Measurements from ENCODE around the gene UBASH3A. TPM values are rescaled to one million over a fixed set of nuclear protein-coding genes. Genes with fewer than 3 reads are reported as not detected.

UBASH3A gene
- total RNA-seq, 1 donor from 2014 or later: not detected

DNA sequence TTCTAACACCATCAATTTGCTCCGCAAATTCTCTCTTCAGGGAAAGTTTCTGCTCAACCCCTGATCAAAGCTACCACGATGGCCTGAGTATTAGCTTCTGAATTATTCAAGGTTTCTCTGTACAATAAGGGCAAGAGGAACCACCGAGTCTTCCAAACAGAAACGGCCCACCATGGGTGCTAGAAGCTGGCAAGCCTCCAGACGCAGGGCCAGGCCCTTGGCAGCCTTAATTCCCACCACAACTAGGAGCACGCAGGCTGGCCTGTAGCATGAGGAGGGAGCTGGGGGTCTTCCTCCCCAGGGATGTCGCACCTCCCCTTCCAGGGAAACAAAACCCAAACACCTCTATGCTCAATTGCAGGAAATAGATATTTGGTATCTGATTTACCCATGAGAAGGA lies 81.3 kb downstream of the UBASH3A start:
- TF ChIP-seq EZH2 (IDR thresholded peaks at IDR 0.05) (no peak), EZH2phosphoT487 (IDR thresholded peaks at IDR 0.05) (no peak)
- TF ChIP-seq, protein P1, sequence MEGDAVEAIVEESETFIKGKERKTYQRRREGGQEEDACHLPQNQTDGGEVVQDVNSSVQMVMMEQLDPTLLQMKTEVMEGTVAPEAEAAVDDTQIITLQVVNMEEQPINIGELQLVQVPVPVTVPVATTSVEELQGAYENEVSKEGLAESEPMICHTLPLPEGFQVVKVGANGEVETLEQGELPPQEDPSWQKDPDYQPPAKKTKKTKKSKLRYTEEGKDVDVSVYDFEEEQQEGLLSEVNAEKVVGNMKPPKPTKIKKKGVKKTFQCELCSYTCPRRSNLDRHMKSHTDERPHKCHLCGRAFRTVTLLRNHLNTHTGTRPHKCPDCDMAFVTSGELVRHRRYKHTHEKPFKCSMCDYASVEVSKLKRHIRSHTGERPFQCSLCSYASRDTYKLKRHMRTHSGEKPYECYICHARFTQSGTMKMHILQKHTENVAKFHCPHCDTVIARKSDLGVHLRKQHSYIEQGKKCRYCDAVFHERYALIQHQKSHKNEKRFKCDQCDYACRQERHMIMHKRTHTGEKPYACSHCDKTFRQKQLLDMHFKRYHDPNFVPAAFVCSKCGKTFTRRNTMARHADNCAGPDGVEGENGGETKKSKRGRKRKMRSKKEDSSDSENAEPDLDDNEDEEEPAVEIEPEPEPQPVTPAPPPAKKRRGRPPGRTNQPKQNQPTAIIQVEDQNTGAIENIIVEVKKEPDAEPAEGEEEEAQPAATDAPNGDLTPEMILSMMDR (IDR thresholded peaks at IDR 0.05): no peak
- no peak overlapping the region for H3K4me3 Mint-ChIP-seq

DNA sequence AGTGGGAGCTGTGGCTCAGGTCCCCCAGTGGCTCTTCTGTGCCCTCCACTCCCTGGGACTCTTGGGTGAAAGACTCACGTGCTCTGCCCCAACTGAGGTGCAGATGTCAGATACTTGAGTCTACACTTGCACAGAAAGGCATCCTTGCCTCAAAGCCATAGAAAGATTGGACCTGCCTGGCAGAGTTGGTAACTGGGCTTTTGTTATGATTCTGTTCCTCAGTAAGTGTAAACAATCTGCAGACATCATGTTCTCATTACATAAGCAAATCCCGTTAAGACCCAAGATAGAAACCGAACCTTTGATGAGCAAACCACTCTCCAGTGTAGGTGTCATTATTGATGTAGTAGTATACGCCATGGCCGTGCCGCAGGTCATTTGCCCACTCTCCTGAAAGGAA lies 82.4 kb downstream of the UBASH3A start:
- H3K4me3 Mint-ChIP-seq: no peak overlapping the region
- peaks cover 3% of the 10 kb centered on the region for H3K4me1 Mint-ChIP-seq
- H3K27ac Mint-ChIP-seq: no peak overlapping the region
- Histone ChIP-seq H3K79me2 (ENCODE audit: low read depth) (no peaks in the 10 kb centered on the region), H3K4me3 (no peak overlapping the region), H3K9ac (no peak overlapping the region), H2AFZ (replicated peaks) (no peak overlapping the region), H3K4me2 (no peak overlapping the region), H3K27me3 (no peaks in the 10 kb centered on the region), H3K9me3 (ENCODE audit: low read depth) (no peaks in the 10 kb centered on the region), H3K36me3 (no peaks in the 10 kb centered on the region), H3F3A (ENCODE audit: low read depth) (no peaks in the 10 kb centered on the region), H3K27ac (no peak overlapping the region), H4K20me1 (ENCODE audit: low read depth) (no peaks in the 10 kb centered on the region), H3K4me1 (no peaks in the 10 kb centered on the region)
- TF ChIP-seq, protein P1 (IDR thresholded peaks at IDR 0.05): no peak
- TF ChIP-seq EZH2phosphoT487 (IDR thresholded peaks at IDR 0.05): no peak
- DNase-seq (ENCODE audit: low spot score): no peak
- peaks cover 3% of the 10 kb centered on the region for H3K27me3 Mint-ChIP-seq (ENCODE audit: insufficient read depth, low read depth)
- H3K36me3 Mint-ChIP-seq: no peaks in the 10 kb centered on the region
- H3K9me3 Mint-ChIP-seq: no peaks in the 10 kb centered on the region

More for the DNA sequence above, 81.3 kb downstream of the UBASH3A start:
- Histone ChIP-seq H3K9me3 (ENCODE audit: low read depth) (no peaks in the 10 kb centered on the region), H3K4me1 (no peaks in the 10 kb centered on the region), H3K27me3 (no peaks in the 10 kb centered on the region), H3F3A (ENCODE audit: low read depth) (no peaks in the 10 kb centered on the region), H3K27ac (no peak overlapping the region), H3K4me3 (no peak overlapping the region), H4K20me1 (ENCODE audit: low read depth) (no peaks in the 10 kb centered on the region), H3K36me3 (no peaks in the 10 kb centered on the region), H3K4me2 (no peak overlapping the region), H3K9ac (no peak overlapping the region), H3K79me2 (ENCODE audit: low read depth) (no peaks in the 10 kb centered on the region), H2AFZ (replicated peaks) (no peak overlapping the region)
- no peaks in the 10 kb centered on the region for H3K9me3 Mint-ChIP-seq
- no peak overlapping the region for H3K27ac Mint-ChIP-seq
- H3K36me3 Mint-ChIP-seq: no peaks in the 10 kb centered on the region
- no peak for DNase-seq (ENCODE audit: low spot score)
- peaks cover 6% of the 10 kb centered on the region for H3K27me3 Mint-ChIP-seq (ENCODE audit: insufficient read depth, low read depth)
- peaks cover 3% of the 10 kb centered on the region for H3K4me1 Mint-ChIP-seq

DNA sequence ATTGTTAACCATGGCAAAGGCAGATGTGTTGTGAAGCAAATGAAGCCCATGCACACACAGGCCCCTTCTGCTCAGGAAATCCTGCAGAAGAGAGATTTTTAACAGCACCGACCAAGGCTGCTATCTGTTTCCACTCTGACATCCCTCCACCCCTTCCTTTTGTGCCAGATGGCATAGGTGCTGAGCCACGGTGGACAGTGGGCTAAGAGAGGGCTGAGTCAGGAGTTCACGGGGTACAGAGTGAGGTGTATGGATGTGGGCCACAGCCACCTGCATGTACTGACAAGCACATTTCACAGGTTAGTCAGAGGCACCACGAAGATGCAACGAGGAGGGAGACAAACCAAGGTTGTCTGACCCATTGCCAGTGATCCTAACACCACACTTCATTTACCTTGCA lies 82.8 kb downstream of the UBASH3A start:
- Histone ChIP-seq H3K79me2 (ENCODE audit: low read depth) (no peaks in the 10 kb centered on the region), H3K9ac (no peak overlapping the region), H3K9me3 (ENCODE audit: low read depth) (no peaks in the 10 kb centered on the region), H3K4me3 (no peak overlapping the region), H3K27me3 (no peaks in the 10 kb centered on the region), H3K36me3 (no peaks in the 10 kb centered on the region), H4K20me1 (ENCODE audit: low read depth) (no peaks in the 10 kb centered on the region), H2AFZ (replicated peaks) (no peak overlapping the region), H3K4me2 (no peak overlapping the region), H3K27ac (no peak overlapping the region), H3K4me1 (no peaks in the 10 kb centered on the region), H3F3A (ENCODE audit: low read depth) (no peaks in the 10 kb centered on the region)
- peaks cover 3% of the 10 kb centered on the region for H3K27me3 Mint-ChIP-seq (ENCODE audit: insufficient read depth, low read depth)
- H3K4me3 Mint-ChIP-seq: no peak overlapping the region
- H3K36me3 Mint-ChIP-seq: no peaks in the 10 kb centered on the region
- no peak overlapping the region for H3K27ac Mint-ChIP-seq
- TF ChIP-seq EZH2phosphoT487 (IDR thresholded peaks at IDR 0.05): no peak
- no peak for DNase-seq (ENCODE audit: low spot score)
- H3K4me1 Mint-ChIP-seq: peaks cover 3% of the 10 kb centered on the region
- no peaks in the 10 kb centered on the region for H3K9me3 Mint-ChIP-seq

DNA sequence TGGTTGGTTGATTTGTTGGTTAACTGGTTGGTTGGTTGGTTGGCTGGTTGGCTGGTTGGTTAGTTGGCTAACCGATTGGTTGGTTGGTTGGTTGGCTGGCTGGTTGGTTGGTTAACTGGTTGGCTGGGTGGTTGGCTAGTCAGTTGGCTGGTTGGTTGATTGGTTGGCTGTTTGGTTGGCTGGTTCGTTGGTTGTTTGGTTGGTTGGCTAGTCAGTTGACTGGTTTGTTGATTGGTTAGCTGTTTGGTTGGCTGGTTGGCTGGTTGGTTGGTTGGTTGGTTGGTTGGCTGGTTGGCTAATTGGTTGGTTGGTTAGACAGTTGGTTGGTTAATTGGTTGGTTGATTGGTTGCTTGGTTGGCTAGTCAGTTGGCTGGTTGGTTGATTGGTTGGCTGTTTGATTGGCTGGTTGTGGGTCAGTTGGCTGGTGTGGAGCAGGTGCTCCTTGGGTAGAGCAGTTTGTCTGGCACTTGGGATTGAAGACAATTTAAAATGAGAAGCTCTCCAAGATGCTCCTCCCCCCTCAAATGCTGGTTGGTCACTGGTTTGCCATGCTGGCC lies 85.4 kb downstream of the UBASH3A start:
- Mint-ChIP-seq H3K9me3 (no peaks in the 10 kb centered on the region), H3K27me3 (ENCODE audit: insufficient read depth, low read depth) (peaks cover 4% of the 10 kb centered on the region), H3K27ac (no peak overlapping the region), H3K4me1 (peaks cover under 1% of the 10 kb centered on the region), H3K4me3 (no peak overlapping the region), H3K36me3 (no peaks in the 10 kb centered on the region)
- no peaks in the 10 kb centered on the region for H3K9me3 ChIP-seq (ENCODE audit: low read depth)
- H3K4me1 ChIP-seq: no peaks in the 10 kb centered on the region
- H3K27ac ChIP-seq: no peak overlapping the region
- no peak overlapping the region for H2AFZ ChIP-seq (replicated peaks)
- H3K4me2 ChIP-seq: no peak overlapping the region
- no peaks in the 10 kb centered on the region for H3K36me3 ChIP-seq
- no peak overlapping the region for H3K4me3 ChIP-seq
- TF ChIP-seq EZH2phosphoT487 (IDR thresholded peaks at IDR 0.05) (no peak), EZH2 (IDR thresholded peaks at IDR 0.05) (no peak)
- TF ChIP-seq, protein P1 (IDR thresholded peaks at IDR 0.05): no peak
- no peak overlapping the region for H3K9ac ChIP-seq
- H3K27me3 ChIP-seq: no peaks in the 10 kb centered on the region
- no peak for DNase-seq (ENCODE audit: low spot score)
- H3K79me2 ChIP-seq (ENCODE audit: low read depth): no peaks in the 10 kb centered on the region
- H3F3A ChIP-seq (ENCODE audit: low read depth): no peaks in the 10 kb centered on the region
- H4K20me1 ChIP-seq (ENCODE audit: low read depth): no peaks in the 10 kb centered on the region
